CD4-positive, alpha-beta T cell treated with Interleukin-1 beta for 1 hour (primary cell): ENCODE data around the gene PDX1.

Experiments used
- DNase-seq, 2 donors: peaks; one replicate each; pipeline ENCODE4 v3.0.0-alpha.2; 2020 to 2022

Gene PDX1

GRCh38 chr13:27970382-27971235, 50.8 kb downstream of the PDX1 start:
- no peak for DNase-seq

GRCh38 chr13:27971236-27971645, 51.4 kb downstream of the PDX1 start:
- DNase-seq, result no peak

- DNase-seq, result no peak
These were observed 52.1 kb downstream of the PDX1 start for GRCh38 chr13:27971776-27972477.

GRCh38 chr13:27972478-27972820, 52.6 kb downstream of the PDX1 start:
- no peak for DNase-seq

GRCh38 chr13:27973291-27973690, 53.5 kb downstream of the PDX1 start:
- no peak for DNase-seq

- DNase-seq, result no peak
These were observed 54.3 kb downstream of the PDX1 start for GRCh38 chr13:27973961-27974662.
